ENCODE data around the gene LSG1.

DNA sequence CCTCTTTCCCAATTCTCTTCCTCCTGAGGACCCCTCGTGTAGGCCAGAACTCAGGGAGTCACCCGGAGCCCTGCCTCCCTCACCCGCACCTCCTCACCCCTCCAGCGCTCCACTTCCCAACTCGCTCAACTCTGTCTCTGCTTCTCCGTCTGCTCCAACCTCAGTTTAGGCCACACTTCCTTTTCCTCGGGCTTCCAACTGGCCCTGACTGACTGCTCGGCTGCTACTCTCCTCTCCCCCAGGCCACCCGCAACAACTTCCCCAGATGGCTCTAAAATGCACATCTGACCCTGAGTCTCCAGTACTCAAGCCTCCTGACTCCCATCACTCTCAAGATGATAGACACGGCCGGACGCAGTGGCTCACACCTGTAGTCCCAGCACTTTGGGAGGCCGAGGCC is 62.4 kb downstream of the LSG1 start:
- TF ChIP-seq, protein P1, sequence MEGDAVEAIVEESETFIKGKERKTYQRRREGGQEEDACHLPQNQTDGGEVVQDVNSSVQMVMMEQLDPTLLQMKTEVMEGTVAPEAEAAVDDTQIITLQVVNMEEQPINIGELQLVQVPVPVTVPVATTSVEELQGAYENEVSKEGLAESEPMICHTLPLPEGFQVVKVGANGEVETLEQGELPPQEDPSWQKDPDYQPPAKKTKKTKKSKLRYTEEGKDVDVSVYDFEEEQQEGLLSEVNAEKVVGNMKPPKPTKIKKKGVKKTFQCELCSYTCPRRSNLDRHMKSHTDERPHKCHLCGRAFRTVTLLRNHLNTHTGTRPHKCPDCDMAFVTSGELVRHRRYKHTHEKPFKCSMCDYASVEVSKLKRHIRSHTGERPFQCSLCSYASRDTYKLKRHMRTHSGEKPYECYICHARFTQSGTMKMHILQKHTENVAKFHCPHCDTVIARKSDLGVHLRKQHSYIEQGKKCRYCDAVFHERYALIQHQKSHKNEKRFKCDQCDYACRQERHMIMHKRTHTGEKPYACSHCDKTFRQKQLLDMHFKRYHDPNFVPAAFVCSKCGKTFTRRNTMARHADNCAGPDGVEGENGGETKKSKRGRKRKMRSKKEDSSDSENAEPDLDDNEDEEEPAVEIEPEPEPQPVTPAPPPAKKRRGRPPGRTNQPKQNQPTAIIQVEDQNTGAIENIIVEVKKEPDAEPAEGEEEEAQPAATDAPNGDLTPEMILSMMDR (IDR thresholded peaks at IDR 0.05 in 2 of 3, conservative IDR thresholded peaks at IDR 0.05 in 1 of 3; ENCODE audit: control insufficient read depth in 2 of 3, extremely low read depth in 1 of 3, insufficient read depth in 1 of 3, low read depth in 3 of 3, low read length in 3 of 3), result no peak
- TF ChIP-seq SPI1 (IDR thresholded peaks at IDR 0.05; ENCODE audit: borderline replicate concordance, insufficient read depth, low read depth, low read length) (no peak), ATF2 (IDR thresholded peaks at IDR 0.05; ENCODE audit: low read length) (no peak), POLR2A (IDR thresholded peaks at IDR 0.05; ENCODE audit: low read depth, low read length) (no peak), BACH1 (IDR thresholded peaks at IDR 0.05; ENCODE audit: borderline replicate concordance) (no peak), SIN3A (IDR thresholded peaks at IDR 0.05; ENCODE audit: low read depth, low read length) (no peak), NR2C1 (IDR thresholded peaks at IDR 0.05) (no peak), FOXK2 (IDR thresholded peaks at IDR 0.05) (no peak), FOXM1 (IDR thresholded peaks at IDR 0.05; ENCODE audit: low read depth, low read length) (no peak), HCFC1 (IDR thresholded peaks at IDR 0.05; ENCODE audit: low read length) (no peak), CEBPB (IDR thresholded peaks at IDR 0.05; ENCODE audit: borderline replicate concordance in 1 of 2, low read depth in 2 of 2, low read length in 2 of 2) (no peak)
- TF ChIP-seq, protein P2, sequence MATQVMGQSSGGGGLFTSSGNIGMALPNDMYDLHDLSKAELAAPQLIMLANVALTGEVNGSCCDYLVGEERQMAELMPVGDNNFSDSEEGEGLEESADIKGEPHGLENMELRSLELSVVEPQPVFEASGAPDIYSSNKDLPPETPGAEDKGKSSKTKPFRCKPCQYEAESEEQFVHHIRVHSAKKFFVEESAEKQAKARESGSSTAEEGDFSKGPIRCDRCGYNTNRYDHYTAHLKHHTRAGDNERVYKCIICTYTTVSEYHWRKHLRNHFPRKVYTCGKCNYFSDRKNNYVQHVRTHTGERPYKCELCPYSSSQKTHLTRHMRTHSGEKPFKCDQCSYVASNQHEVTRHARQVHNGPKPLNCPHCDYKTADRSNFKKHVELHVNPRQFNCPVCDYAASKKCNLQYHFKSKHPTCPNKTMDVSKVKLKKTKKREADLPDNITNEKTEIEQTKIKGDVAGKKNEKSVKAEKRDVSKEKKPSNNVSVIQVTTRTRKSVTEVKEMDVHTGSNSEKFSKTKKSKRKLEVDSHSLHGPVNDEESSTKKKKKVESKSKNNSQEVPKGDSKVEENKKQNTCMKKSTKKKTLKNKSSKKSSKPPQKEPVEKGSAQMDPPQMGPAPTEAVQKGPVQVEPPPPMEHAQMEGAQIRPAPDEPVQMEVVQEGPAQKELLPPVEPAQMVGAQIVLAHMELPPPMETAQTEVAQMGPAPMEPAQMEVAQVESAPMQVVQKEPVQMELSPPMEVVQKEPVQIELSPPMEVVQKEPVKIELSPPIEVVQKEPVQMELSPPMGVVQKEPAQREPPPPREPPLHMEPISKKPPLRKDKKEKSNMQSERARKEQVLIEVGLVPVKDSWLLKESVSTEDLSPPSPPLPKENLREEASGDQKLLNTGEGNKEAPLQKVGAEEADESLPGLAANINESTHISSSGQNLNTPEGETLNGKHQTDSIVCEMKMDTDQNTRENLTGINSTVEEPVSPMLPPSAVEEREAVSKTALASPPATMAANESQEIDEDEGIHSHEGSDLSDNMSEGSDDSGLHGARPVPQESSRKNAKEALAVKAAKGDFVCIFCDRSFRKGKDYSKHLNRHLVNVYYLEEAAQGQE (IDR thresholded peaks at IDR 0.05; ENCODE audit: low read depth, low read length), result no peak
